NCI-H1436 treated with DMSO at 0.1 percent for 48 hours (cell line): ENCODE measurements around the gene GPHA2.

ENCODE experiments used
- DNase-seq: peaks from one replicate; lab custom pipeline; 2025; lab: John Stamatoyannopoulos, UW

GPHA2 gene

GRCh38 chr11:64891215-64891848 is 44.4 kb downstream of the GPHA2 start:
- no peak for DNase-seq

DNA sequence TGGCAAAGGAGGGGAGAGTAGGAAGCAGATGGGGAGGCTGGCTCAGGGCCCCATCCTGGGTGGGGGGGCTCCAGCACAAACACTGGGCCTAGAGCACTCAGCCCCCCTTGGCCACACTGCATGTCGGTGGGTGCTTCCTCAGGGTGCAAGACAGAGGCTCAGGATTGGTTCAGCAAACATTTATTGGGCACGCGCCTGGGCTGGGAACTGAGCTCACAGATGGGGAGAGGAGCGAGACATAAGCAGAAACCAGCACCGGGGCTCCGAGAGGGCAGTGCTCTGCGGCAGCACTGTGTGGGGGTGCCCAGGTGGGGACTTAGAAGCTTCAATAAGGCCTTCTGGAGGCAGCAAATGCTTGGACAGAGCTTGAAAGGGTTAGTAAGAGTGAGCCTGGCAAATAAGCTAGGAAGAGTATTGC is 45.2 kb downstream of the GPHA2 start:
- no peak for DNase-seq

- no peak for DNase-seq
These were observed 46.8 kb downstream of the GPHA2 start for GRCh38 chr11:64888729-64889511.

DNA sequence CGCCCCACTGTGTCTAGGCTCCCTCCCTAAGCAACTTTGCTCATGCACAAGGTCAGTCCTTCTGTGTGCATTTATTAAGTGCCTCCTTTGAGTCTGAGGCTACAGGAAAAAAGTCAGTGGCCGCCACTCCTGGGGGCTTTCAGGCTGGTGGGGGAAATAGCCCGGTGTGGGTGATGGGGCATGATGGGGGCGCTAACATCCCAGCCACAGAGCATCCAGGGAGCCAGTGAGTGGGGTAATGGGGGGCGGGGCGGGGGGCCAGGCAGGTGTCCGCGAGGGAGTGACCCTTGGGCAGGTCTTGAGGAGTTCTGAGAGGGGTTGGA is 47.3 kb downstream of the GPHA2 start:
- DNase-seq, result no peak

DNA sequence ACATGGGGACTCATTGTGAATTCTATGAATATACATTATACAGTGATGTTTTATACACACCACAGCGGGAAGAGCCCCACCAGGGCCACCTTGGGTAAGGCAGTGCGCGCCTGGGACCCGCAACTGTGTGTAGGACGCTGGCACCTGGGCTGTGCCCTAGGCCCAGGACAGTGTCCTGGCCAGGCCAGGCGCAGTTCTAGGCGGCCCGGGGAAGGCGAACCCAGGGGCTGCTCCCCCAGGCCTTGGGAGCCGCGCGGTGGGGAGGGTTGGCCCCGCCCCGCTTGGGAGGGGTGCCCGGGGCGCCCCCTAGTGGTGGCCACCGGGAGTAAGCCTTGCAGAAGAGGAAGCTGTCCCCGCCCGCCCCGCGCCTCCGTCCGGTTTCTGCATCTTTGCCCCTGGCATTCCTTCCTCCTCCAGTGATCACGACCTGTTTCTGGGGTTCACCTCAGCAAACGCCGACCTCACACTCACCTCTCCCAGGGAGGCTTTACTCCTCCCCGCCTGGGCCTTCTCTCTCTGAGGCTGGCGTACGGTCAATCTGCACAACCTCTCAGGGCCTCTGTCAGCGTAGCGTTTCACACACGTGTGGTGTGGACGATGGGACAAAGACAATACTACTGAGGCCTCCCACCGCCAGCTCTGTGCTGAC is 47.8 kb downstream of the GPHA2 start:
- no peak for DNase-seq

DNA sequence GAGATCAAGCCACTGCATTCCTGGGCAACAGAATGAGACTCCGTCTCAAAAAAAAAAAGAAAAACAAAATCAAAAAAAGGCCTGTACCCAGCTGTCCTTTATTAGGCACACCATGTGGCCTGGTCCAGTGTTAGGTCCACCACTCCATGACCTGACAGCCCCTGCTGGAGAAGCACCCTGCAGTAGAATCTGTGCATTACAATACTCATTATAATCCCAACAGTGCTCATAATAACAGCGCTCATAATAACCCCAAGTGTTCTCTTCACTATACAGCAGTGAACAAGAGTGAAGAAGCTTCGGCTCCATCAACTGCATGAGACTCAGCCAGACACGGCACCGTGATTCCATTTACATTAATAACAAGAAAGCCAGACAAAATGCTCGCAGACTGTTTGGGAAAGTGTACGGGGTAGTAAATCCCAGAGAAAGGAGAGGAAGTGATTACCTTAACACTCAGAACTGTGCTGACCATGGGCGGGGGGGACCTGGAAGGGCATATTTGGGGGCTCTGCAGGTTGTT is 48.4 kb downstream of the GPHA2 start:
- no peak for DNase-seq

- no peak for DNase-seq
These were observed 50.1 kb downstream of the GPHA2 start for GRCh38 chr11:64885367-64886286.
